K562 (cell line): ENCODE measurements around the gene OTULIN. TPM values are rescaled to one million over a fixed set of nuclear protein-coding genes. Genes with fewer than 3 reads are reported as not detected.

ENCODE experiments used
- ARHGAP35 ChIP-seq: fragments of 450-650 bp; IDR thresholded peaks from 2 replicates; pipeline ENCODE4 v1.6.1; 2018; ENCODE audit not compliant: partially characterized antibody
- BRF2 ChIP-seq: IDR thresholded peaks from 3 replicates; pipeline ENCODE4 v1.6.1; 2011; ENCODE audit warnings: borderline replicate concordance, mild to moderate bottlenecking; ENCODE audit not compliant: insufficient read length, insufficient read depth
- CREB3 ChIP-seq: fragments of 450-650 bp; conservative IDR thresholded peaks from 2 replicates; pipeline ENCODE4 v1.6.1; 2016; ENCODE audit warnings: missing genetic modification characterization, low read depth, mild to moderate bottlenecking, missing compliant biosample characterization, moderate library complexity
- GMEB1 ChIP-seq: fragments of 250-450 bp; sonication (Bioruptor Pico); IDR thresholded peaks from 2 replicates; pipeline ENCODE4 v1.4.0; 2020; ENCODE audit warnings: mild to moderate bottlenecking
- HCFC1 ChIP-seq: IDR thresholded peaks from 2 replicates; pipeline ENCODE4 v1.6.1; 2012; ENCODE audit warnings: low read depth, low read length, improper control_type of control experiment
- HEY1 ChIP-seq: fragments of 250-450 bp; sonication (Bioruptor Pico); IDR thresholded peaks from 2 replicates; pipeline ENCODE4 v1.5.0; 2020; ENCODE audit warnings: mild to moderate bottlenecking, moderate library complexity, borderline replicate concordance
- HOMEZ ChIP-seq: fragments of 250-450 bp; sonication (Bioruptor Pico); IDR thresholded peaks from 2 replicates; pipeline ENCODE4 v1.4.0; 2020; ENCODE audit warnings: mild to moderate bottlenecking, moderate library complexity
- IRF9 ChIP-seq: fragments of 450-650 bp; IDR thresholded peaks from 2 replicates; pipeline ENCODE4 v1.6.1; 2016; ENCODE audit warnings: missing biosample characterization, missing genetic modification characterization
- MCM2 ChIP-seq: fragments of 450-650 bp; IDR thresholded peaks from 2 replicates; pipeline ENCODE4 v1.6.1; 2017; ENCODE audit warnings: low read depth, mild to moderate bottlenecking
- MIER1 ChIP-seq: fragments of 450-650 bp; IDR thresholded peaks from 2 replicates; pipeline ENCODE4 v1.6.1; 2016; ENCODE audit warnings: antibody characterized with exemption, mild to moderate bottlenecking, low read depth
- MYNN ChIP-seq, 2 experiments: sonication (generic); formaldehyde crosslinking in 1 of 2; IDR thresholded peaks; 2 replicates each; pipeline versions ENCODE4 v1.5.0 to v1.6.1; 2016 to 2020; ENCODE audit warnings: antibody characterized with exemption in 1 of 2, missing genetic modification reagents in 1 of 2
- NFE2 ChIP-seq: IDR thresholded peaks from 2 replicates; pipeline ENCODE4 v1.6.1; 2014; ENCODE audit warnings: antibody characterized with exemption, low read depth
- NR0B1 ChIP-seq: fragments of 450-650 bp; IDR thresholded peaks from one replicate; pipeline ENCODE4 v1.6.1; 2018; ENCODE audit warnings: mild to moderate bottlenecking, moderate library complexity; ENCODE audit not compliant: partially characterized antibody
- RBM15 ChIP-seq: fragments of 200-400 bp; formaldehyde crosslinking; IDR thresholded peaks from 2 replicates; pipeline ENCODE4 v1.6.1; 2018; ENCODE audit warnings: mild to moderate bottlenecking, low read length, moderate library complexity; ENCODE audit not compliant: insufficient read depth
- SOX6 ChIP-seq: fragments of 450-650 bp; IDR thresholded peaks from 2 replicates; pipeline ENCODE4 v1.6.1; 2014; ENCODE audit warnings: mild to moderate bottlenecking
- ZNF707 ChIP-seq: fragments of 250-450 bp; sonication (Bioruptor Pico); conservative IDR thresholded peaks from 2 replicates; pipeline ENCODE4 v1.8.0; 2022; ENCODE audit warnings: inconsistent platforms, mild to moderate bottlenecking, moderate library complexity
- ZNF764 ChIP-seq: fragments of 250-450 bp; sonication (Bioruptor Pico); IDR thresholded peaks from 2 replicates; pipeline ENCODE4 v1.4.0; 2020; ENCODE audit warnings: low read depth, mild to moderate bottlenecking, moderate library complexity
- polyA plus RNA-seq, 8 experiments: library from polyadenylated mRNA; depleted of rRNA in 4 of 8; stranded (reverse) in 5 of 8; unstranded in 3 of 8; fragments of >200 nt; fragmentation: Nextera tagmentation in 2 of 8; fragmentation: Illumina TruSeq in 1 of 8; extraction: Ambion mirVana in 2 of 8; extraction: Trizol in 1 of 8; gene quantifications; 2 replicates each; pipeline versions ENCODE4 v1.2.1 to v1.2.3, GENCODE V29; 2011 to 2014; ENCODE audit warnings: inconsistent platforms in 1 of 8, missing spikeins in 1 of 8
- total RNA-seq, 7 experiments: library from RNA; depleted of rRNA in 6 of 7; stranded (reverse); fragments of >200 nt in 6 of 7; fragmentation: Illumina TruSeq in 2 of 7; extraction: Trizol in 2 of 7; gene quantifications; 2 replicates each; pipeline versions ENCODE4 v1.2.1 to v1.2.3, GENCODE V29; 2011 to 2021; ENCODE audit warnings: low replicate concordance in 1 of 7

OTULIN gene
- total and polyA plus RNA-seq, 9 of the 15 experiments (the other 6 are each of a cell fraction or from before 2014, with no cell fraction given), result 3.3 to 33.6 (median 20.1) TPM

GRCh38 chr5:14664270-14665100 lies at the start of gene OTULIN (continued):
- TF ChIP-seq GMEB1 (peak; percentile 87), NR0B1 (no peak), ZNF707 (CRISPR knock-in tag) (no peak), BRF2 (no peak), ZNF764 (CRISPR knock-in tag) (no peak), HCFC1 (peak; percentile 46; the same call in 1 of the 2 replicates), IRF9 (tag) (no peak), RBM15 (no peak), ARHGAP35 (no peak), MYNN (IDR thresholded peaks at IDR 0.05) (no peak), MYNN (CRISPR knock-in tag; IDR thresholded peaks at IDR 0.05) (no peak), HEY1 (CRISPR knock-in tag) (no peak), NFE2 (no peak), SOX6 (peak; percentile 60), MIER1 (no peak), MCM2 (no peak), CREB3 (tag) (0 out of 2 replicates have a peak, but pooled peaks have one; percentile 31), HOMEZ (CRISPR knock-in tag) (no peak)
